Heart left ventricle (tissue), 16 donors: ENCODE results near the gene ATRNL1. TPM values are rescaled to one million over a fixed set of nuclear protein-coding genes. Genes with fewer than 3 reads are reported as not detected.

Source experiments
- ATAC-seq, 4 donors: fragments of 200-7000 bp; cut with Tn5 transposase; one replicate each; pipeline ENCODE4 v1.9.1; 2020 to 2022; ENCODE audit warnings: moderate library complexity in 4 of 4, mild to moderate bottlenecking in 3 of 4, moderate number of reproducible peaks in 1 of 4
- DNase-seq, 5 donors: peaks; one replicate each; pipeline ENCODE4 v3.0.0-alpha.2; 2020
- H3K27ac ChIP-seq, 12 donors: fragments of 200-600 bp; sonication (generic) in 4 of 12; one replicate each; pipeline versions ENCODE4 v1.5.0 to v1.8.0; 2016 to 2022; ENCODE audit warnings: mild to moderate bottlenecking in 2 of 12
- H3K27me3 ChIP-seq, 9 donors: fragments of 200-600 bp; sonication (generic) in 2 of 9; one replicate each; pipeline versions ENCODE4 v1.5.1 to v1.8.0; 2016 to 2022; ENCODE audit warnings: mild to moderate bottlenecking in 3 of 9
- H3K36me3 ChIP-seq, 9 donors: fragments of 200-600 bp; sonication (generic) in 2 of 9; one replicate each; pipeline versions ENCODE4 v1.5.0 to v1.8.0; 2018 to 2022; ENCODE audit warnings: mild to moderate bottlenecking in 2 of 9
- H3K4me1 ChIP-seq, 12 donors: fragments of 200-600 bp; sonication (generic) in 4 of 12; one replicate each; pipeline versions ENCODE4 v1.5.0 to v1.8.0; 2016 to 2022; ENCODE audit warnings: mild to moderate bottlenecking in 3 of 12
- H3K4me3 ChIP-seq, 12 donors: fragments of 200-600 bp; sonication (generic) in 4 of 12; one replicate each; pipeline versions ENCODE4 v1.5.0 to v1.8.0; 2017 to 2022; ENCODE audit warnings: mild to moderate bottlenecking in 9 of 12, moderate library complexity in 4 of 12
- H3K9me3 ChIP-seq, 12 donors: fragments of 200-600 bp; sonication (generic) in 4 of 12; one replicate each; pipeline versions ENCODE4 v1.5.0 to v1.8.0; 2016 to 2022; ENCODE audit warnings: mild to moderate bottlenecking in 1 of 12
- POLR2A ChIP-seq, 2 donors: fragments of 450-650 bp; IDR thresholded peaks; one replicate each; pipeline ENCODE4 v1.6.1; 2017; ENCODE audit warnings: antibody characterized with exemption in 2 of 2, mild to moderate bottlenecking in 2 of 2, moderate library complexity in 2 of 2
- WGBS, 4 donors: extraction: QIAGEN DNeasy Blood & Tissue Kit in 2 of 4; methylation state at CpG; one replicate each; pipeline versions ENCODE4 v1.1.5 to v1.1.7; 2013 to 2018; 5-methylcytosine and 5-hydroxymethylcytosine counted together
- intact Hi-C, 10 donors: fragments of 100-400 bp; cut with DNase I; formaldehyde crosslinking; loops; one replicate each; pipeline versions ENCODE4 v1.11.1 to v1.14.2; 2022
- polyA plus RNA-seq, 2 donors: library from polyadenylated mRNA; stranded (reverse); fragments of 200-250 nt; gene quantifications; one replicate each; pipeline ENCODE4 v1.2.3, GENCODE V29; 2013
- total RNA-seq, 9 donors: library from RNA; depleted of rRNA in 2 of 9; stranded (reverse); fragments of >200 nt in 2 of 9; fragmentation: NEBNext Ultra II Directional in 3 of 9; extraction: Animal tissue kit (Norgen Biotek cat#: 25700) in 3 of 9; gene quantifications; one replicate each; pipeline versions ENCODE4 v1.1.0 to v1.2.4, GENCODE V29; 2016 to 2023
- TF ChIP-seq, protein P1 (sequence below), 12 donors: fragments of 200-600 bp; sonication (generic) in 4 of 12; IDR thresholded peaks; one replicate each; pipeline versions ENCODE4 v1.5.0 to v1.8.0; 2018 to 2022; ENCODE audit warnings: antibody characterized with exemption in 12 of 12, mild to moderate bottlenecking in 5 of 12
- donor health status: ischemic (EF 13 %, LVEDD 7.1; RV severe dilation, severe dysfunction).
- donor health status: healthy with polysubstance abuse.
- donor health status: DM: no; HTN: yes; CAD: no.
- donor health status: DM: no; HTN: no; CAD: no.
- donor health status: ischemic (EF 25% LVEDD 6.9; RV normal size, moderate dysfunction).
- donor health status: ischemic (EF 25% LVEDD 5.7; RV mildly dilated, moderate dysfunction).
- donor health status: healthy.
- donor health status: DM: yes; HTN: yes; CAD: no.
- donor health status: ischemic (EF 35%, LVEDD 5.7; RV mildly dilated, moderate dysfunction).
- donor health status: nonischemic (EF 11% LVEDD 7.7; RV severe dilation, severe dysfunction).
- donor health status: DM: yes; HTN: yes; CAD: no.
- donor health status: PGD.
- donor health status: ischemic (EF 29% LVEDD 5.4; RV normal size, mild dysfunction).
- donor health status: nonischemic (EF 23%, LVEDD 6.1; RV moderate dilation, normal function).

ATRNL1 gene
- total and polyA plus RNA-seq, 11 donors: 0.13 to 28.5 (median 3.0) TPM

DNA sequence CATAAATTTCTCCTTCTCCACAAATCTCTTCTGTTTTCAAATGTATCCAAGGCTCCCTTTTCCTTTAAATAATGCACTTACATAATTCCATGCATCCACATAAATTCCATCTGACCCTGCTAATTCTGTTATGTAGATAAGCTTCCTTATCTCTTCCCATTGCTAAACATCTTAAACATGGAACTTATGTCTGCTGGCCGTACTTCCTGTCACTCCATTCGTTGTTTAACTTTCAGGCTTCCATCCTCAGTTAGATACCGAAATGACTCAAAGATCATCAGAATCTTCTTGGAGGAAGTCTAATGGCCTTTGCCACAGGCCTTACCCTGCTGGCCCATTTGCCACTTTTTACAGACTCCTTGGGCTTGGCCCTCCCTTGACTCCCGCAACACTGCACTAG is 848.9 kb downstream of the ATRNL1 start:
- intact Hi-C loops: loop anchor here in 3 of 10 donors (10.0 kb wide), 2 partner anchors 333 to 343 kb away; partner anchors contain the start of gene GFRA1 (in 1 of the 3)
- Histone ChIP-seq H3K9me3 (no peaks in the 10 kb centered on the region), H3K4me3 (no peak overlapping the region), H3K4me1 (no peaks in the 10 kb centered on the region), H3K27ac (no peak overlapping the region), H3K36me3 (no peaks in the 10 kb centered on the region), H3K27me3 (no peaks in the 10 kb centered on the region)
- WGBS, 4 donors: 61 to 68% (median 63%) methylated on average over 4 of the region's 4 CpGs
- TF ChIP-seq, protein P1, sequence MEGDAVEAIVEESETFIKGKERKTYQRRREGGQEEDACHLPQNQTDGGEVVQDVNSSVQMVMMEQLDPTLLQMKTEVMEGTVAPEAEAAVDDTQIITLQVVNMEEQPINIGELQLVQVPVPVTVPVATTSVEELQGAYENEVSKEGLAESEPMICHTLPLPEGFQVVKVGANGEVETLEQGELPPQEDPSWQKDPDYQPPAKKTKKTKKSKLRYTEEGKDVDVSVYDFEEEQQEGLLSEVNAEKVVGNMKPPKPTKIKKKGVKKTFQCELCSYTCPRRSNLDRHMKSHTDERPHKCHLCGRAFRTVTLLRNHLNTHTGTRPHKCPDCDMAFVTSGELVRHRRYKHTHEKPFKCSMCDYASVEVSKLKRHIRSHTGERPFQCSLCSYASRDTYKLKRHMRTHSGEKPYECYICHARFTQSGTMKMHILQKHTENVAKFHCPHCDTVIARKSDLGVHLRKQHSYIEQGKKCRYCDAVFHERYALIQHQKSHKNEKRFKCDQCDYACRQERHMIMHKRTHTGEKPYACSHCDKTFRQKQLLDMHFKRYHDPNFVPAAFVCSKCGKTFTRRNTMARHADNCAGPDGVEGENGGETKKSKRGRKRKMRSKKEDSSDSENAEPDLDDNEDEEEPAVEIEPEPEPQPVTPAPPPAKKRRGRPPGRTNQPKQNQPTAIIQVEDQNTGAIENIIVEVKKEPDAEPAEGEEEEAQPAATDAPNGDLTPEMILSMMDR (IDR thresholded peaks at IDR 0.05): no peak
- TF ChIP-seq POLR2A (IDR thresholded peaks at IDR 0.05): no peak
- DNase-seq (no peak), ATAC-seq (no peak)

DNA sequence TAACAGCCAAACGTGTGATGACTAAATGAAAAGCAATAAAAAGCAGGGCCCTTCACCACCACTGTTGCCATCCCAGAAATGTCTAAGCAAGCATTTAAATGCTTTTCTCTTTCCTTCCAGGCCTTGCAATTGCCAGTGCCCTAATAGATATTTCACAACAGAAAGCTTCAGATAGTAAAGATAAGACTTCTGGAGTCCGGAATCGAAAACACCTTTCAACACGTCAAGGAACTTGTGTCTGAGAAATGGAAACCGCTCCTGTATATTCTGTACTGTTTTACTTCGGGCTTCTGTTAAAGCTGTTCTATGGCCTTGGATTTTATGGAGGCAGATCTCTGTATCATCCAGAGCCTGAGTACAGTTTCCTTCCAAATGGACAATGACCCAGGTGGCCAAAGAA is 851.4 kb downstream of the ATRNL1 start:
- Histone ChIP-seq H3K27me3 (no peaks in the 10 kb centered on the region), H3K4me3 (no peak overlapping the region), H3K27ac (no peak overlapping the region), H3K9me3 (no peaks in the 10 kb centered on the region), H3K4me1 (no peaks in the 10 kb centered on the region), H3K36me3 (no peaks in the 10 kb centered on the region)
- no peak for ATAC-seq
- intact Hi-C loops: loop anchor here in 3 of 10 donors (10.0 kb wide), 2 partner anchors 330 to 340 kb away; partner anchors contain the start of gene GFRA1 (in 1 of the 3)
- 84 to 90% (median 88%) methylated on average over 6 of the region's 6 CpGs for WGBS, 4 donors
- no peak for DNase-seq
- TF ChIP-seq, protein P1 (IDR thresholded peaks at IDR 0.05): no peak
- no peak for TF ChIP-seq POLR2A (IDR thresholded peaks at IDR 0.05)

DNA sequence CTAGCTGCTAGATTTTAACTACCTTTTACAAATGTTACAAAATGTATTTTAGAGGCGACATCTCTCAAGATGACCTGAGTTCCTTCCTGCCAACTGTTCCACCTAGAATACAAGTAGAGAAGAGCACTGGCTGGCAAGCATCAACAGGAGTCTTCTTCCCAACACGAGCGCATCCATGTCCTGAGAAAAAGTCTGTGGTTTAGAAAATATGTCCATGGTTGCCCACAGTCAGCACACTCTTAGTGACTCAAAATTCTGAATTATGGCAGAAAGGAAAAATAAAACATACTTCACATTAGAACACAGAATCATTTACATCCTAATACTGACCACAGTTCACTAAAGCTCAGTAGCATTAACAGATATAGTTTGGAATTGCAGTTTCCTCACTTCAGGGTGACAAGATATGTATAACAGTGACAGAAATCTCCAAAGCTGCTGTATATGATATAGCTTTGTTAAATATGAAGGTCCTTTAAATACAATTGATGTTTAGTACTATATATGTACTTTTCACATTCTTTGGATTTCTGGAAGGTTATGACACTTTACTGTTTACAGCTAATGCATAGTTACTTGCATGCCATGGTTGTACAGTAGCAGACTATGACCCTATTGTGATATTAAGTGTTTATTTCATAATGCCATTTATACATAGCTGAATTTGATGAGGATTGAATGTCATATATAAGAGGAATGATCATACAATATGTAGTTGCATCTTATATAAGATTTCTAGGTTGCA is 852.7 kb downstream of the ATRNL1 start:
- no peak for ATAC-seq
- intact Hi-C loops: loop anchor here in 5 of 10 donors (5.0 to 10.0 kb wide), 3 partner anchors 329 to 341 kb away; partner anchors contain the start of gene GFRA1 (in 1 of the 5)
- TF ChIP-seq, protein P1 (IDR thresholded peaks at IDR 0.05): no peak
- no peak for TF ChIP-seq POLR2A (IDR thresholded peaks at IDR 0.05)
- DNase-seq: no peak
- no peaks in the 10 kb centered on the region for H3K36me3 ChIP-seq
- H3K4me1 ChIP-seq: peaks cover 0 to 4% (median 0%) of the 10 kb centered on the region in 12 donors
- H3K9me3 ChIP-seq: no peaks in the 10 kb centered on the region
- WGBS, 4 donors: 81 to 90% (median 86%) methylated on average over 3 of the region's 3 CpGs
- no peak overlapping the region for H3K27ac ChIP-seq
- H3K4me3 ChIP-seq: no peak overlapping the region
- H3K27me3 ChIP-seq: no peaks in the 10 kb centered on the region

DNA sequence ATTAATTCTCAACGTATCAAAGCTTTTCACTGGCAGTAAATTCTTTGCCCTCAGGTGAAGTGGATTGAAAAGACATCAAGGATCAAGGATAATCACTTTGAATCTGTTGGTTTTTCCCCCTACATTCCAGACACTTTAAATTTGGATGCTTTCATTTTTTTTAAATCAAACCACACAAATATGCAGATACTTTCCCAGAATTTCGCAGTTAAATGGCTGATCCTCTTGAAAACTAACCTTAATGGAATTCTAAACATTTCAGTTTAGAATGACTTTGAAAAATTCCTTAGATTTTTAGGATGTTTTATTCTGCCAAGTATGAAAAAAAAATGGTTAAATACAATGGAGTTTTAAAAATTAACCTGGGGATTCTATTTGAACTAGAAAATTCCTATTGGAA is 853.9 kb downstream of the ATRNL1 start:
- Histone ChIP-seq H3K27me3 (no peaks in the 10 kb centered on the region), H3K4me3 (no peak overlapping the region), H3K36me3 (no peaks in the 10 kb centered on the region), H3K27ac (no peak overlapping the region), H3K9me3 (no peaks in the 10 kb centered on the region), H3K4me1 (peaks cover 0 to 13% (median 0%) of the 10 kb centered on the region in 12 donors)
- no peak for TF ChIP-seq POLR2A (IDR thresholded peaks at IDR 0.05)
- TF ChIP-seq, protein P1 (IDR thresholded peaks at IDR 0.05): no peak
- WGBS, 4 donors: 76 to 87% (median 85%) methylated on average over 2 of the region's 2 CpGs
- ATAC-seq (no peak), DNase-seq (no peak)
- intact Hi-C loops: loop anchor here in 5 of 10 donors (5.0 to 10.0 kb wide), 3 partner anchors 328 to 340 kb away; partner anchors contain the start of gene GFRA1 (in 1 of the 5)
